ENCODE data around the gene PGM5. TPM values are rescaled to one million over a fixed set of nuclear protein-coding genes. Genes with fewer than 3 reads are reported as not detected.

PGM5 gene
- total RNA-seq, 1 experiment from 2014 or later, result 0.36 TPM

DNA sequence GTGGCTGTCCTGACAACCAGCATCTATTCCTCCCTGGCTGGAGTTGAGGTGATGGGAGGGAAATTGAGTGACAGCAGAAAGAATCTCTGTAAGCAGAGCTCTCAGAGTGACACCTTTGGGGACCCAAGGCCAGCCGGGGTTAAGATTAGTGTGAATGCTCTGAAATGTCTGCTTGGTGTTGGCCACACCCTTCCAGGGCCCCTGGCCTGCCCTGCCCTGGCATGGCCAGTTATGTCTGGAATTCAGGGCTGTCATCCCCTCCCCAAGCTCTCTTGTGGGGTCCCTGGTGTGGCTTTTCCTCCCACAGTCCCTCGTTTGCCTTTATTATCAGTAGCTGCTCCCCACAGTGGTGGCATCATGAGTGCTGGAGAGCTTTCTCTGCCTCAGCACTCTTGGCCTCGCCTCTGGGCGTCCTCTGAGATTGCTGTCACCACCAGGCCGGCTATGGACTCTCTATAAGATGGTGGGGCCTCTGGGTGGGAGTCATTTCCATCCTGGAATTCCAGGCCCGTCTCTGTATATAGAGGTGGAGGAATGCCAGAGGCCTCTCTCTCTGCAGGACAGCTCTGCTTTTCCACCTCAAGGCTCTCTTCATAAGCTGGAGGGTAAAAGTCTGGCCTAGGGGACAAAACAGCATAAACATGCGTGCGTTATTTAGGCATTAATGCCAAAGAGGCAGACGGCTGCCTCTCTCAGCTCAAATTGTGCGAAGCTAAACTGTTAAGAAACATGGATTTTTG lies 180.6 kb downstream of the PGM5 start:
- no peak for DNase-seq (ENCODE audit: low read depth)

DNA sequence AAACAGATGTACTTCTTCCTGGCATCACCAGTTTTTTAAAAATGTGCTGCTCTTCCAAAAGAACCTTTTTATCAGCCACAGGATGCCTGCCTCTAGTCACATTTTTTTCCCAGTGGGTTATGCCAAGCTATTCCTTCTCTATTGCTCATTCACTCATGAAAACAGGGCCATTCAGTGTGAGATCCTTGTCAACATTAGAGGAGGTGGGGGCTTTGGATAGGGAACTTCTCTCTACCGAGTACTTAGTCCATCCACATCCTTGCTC lies 181.1 kb downstream of the PGM5 start:
- DNase-seq (ENCODE audit: low read depth), result no peak

DNA sequence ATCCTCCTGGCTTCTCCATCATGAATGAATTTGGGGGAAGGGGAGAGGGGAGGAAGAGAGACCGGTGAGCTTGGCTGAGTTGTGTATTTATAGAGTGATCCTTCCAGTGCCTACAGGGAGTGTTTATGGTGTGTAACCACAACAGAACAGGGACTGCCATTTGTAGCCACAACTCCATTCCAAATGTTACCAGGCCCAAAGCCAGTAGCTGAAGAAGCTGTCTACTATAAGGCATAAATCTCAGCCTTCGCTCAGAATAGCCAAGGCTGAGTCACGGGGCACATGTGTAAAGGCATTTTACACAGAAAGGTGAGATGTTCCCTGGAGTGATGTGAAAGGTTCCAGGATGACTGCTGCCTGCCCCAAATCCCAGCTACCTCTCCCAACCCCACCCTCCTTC lies 181.8 kb downstream of the PGM5 start:
- no peak for DNase-seq (ENCODE audit: low read depth)

DNA sequence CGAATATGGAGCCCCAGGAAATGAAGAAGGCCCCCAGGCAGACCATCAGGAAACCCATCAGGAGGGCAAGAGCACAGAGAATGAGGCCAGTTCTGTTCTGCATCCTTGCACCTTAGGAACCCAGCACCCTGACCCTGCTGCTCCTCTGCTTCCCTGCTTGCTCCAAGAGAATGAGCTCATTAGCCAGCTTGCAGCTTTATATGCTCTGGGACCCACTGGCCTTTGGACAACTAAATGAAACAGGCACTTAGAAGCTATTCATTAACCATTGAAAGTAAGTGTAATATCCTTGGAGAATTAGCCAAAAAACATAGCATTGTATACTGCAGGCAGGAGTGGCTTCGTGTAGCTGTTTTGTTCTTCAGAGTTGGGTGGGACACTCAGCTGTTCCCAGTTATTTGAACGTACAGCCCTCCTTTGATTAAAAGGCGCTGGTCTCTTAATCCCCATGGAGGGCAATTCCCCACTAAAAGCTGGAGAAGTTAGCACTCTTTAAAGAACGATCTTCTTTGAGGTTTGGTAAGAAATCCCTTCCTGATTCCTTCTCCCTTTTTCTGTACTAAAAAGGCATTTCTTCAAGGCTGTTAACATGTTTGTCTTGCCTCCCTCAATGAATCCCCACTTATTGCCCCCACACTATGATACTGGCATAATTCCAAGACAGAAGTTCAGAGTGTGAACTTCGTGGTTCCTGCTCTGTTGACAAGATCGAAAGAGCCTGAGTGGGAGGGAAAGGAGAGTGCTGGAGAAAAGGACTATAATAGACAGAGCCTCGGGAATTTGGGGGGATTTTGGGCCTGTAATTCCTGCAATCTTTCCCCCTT lies 184.5 kb downstream of the PGM5 start, which contains the start of gene TMEM252:
Gene TMEM252 (minus strand): TSS at position 172 of the 824 bp plus-strand sequence. CDS start 69 bp downstream, at position 103.
- DNase-seq (ENCODE audit: low read depth), result no peak

DNA sequence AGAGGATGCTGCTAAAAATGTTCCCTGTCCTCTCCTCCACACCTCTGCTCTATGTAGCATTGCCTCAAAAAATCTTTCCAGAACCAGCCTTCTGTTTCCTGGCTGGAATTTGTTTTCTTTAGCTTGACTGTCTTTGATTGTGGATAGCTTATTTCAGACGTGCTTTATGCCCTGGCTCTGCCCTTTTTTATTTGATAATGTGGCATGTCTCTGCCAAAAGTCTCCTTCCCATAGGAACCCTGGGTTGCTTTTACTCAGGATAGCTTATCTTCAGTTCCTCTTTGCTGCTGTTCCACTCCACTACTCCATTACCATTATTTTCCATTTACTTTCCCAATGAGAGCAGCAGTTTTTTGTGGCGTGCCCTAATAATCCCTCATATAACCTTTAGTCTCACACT lies 185.2 kb downstream of the PGM5 start:
- no peak for DNase-seq (ENCODE audit: low read depth)

DNA sequence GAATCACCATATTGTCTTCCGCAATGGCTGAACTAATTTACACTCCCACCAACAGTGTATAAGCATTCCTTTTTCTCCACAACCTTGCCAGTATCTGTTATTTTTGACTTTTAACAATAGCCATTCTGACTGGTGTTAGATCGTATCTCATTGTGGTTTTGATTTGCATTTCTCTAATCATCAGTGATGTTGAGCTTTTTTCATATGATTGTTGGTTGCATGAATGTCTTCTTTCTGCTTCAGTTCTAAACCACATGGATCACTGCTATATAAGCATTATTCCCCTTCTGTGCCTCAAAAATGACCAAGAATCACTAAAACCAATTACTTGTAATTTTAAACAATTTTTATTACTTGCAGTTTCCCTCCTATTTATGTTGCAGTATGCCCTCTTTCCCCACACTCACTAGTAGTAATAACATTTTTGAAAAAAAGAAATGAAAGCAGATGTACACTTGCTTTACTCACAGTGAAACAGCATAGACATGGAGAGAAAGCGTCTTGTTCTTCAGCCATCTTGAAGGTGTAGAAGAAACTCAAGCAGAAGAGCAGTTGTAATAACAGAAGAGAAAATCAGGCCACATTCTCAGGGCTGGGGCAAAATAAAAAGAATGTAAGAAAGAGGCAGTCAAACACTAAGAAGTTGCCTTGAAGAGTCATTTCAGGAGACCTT lies 188.8 kb downstream of the PGM5 start:
- no peak for DNase-seq (ENCODE audit: low read depth)

DNA sequence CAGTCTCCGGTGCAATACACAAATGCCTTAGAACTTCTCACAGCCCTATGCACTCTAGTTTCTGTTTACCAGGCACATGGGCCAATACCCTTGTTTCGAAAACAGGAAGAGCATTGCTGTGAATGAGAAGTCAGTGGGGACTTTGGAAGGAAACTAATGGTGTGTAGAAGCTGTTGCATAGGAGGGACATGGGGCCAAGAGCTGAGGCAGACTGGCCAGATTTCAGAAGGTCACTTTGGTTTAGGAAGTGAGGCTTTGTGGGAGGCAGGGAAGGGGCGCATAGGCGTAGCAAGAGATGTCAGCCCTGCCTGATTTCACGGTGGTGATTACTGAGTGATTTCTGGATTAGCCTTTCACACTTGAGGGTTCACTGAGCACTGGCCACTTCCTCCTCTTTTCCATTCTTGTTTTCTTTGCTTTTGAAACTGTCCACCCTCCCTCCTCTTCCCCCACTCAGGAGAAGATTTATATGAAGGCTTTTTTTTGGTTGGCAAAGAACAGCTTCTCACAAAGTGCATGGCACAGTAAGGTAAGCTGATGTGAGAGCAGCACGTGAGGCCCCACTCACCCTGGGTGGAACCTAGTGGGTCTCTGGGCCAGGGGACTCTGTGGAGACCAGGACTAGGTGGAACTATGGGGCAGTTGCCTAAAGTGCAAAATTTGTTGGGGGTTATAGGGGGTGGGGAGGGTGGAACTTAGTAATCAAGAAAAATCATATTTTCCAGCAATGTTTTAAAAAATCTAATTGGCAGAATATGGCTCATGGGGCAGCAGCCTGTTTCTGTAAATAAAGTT lies 190.4 kb downstream of the PGM5 start:
- no peak for DNase-seq (ENCODE audit: low read depth)

DNA sequence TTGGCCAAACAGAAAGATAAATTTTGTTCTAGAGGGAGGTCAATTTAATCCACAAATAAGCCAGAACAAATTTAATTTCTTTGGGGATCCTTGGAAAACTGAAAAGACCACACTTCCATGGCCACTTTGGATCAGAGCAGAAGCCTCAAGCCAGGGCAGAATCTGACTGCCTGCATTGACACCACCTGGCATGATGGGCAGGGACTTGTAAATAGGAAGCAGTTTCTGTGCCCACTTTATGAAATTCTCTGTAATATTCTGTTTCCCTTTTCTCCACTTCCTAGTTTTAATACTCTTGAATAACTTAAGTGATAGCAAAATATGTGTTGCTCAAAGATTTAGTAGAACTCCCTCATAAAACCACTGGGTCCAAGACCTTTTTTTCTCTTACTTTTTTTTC lies 191.0 kb downstream of the PGM5 start:
- no peak for DNase-seq (ENCODE audit: low read depth)

DNA sequence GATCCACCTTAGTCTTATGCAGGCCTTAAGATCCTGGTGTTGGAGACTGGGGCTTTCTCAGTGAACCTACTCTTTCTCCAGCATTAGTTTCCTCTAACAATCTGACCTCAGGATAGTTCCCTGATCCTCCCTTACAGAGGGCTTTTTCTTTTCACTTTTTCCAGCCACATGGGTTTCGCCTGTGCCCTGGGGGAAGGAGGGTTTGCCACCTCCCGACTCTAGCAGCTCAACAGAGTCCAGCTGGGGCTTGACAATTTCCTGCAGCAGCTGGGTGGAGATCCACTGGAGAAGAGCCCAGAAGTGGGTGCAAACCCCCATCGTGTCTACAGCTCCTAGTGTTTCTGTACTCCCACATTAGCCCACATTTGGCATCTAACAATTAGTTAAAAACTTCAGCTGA lies 191.8 kb downstream of the PGM5 start:
- no peak for DNase-seq (ENCODE audit: low read depth)

DNA sequence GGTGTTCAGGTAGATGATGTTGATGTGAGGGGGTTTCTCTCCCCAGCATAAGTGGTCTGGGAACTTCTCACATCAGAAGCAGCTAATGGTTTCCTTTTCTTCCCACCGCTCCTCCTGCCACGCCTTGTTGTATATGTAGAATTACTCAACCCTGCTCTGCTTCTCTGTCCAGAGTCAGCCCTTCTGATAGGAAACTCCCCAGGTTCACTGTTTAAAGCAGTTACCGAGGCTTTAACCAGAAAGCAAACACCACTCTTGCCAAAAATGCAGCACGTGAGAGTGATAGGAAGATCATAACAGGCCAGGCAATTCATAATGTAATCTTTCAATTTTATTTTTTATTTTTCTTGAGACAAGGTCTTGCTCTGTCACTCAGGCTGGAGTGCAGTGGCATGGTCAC lies 194.8 kb downstream of the PGM5 start:
- DNase-seq (ENCODE audit: low read depth), result no peak

DNA sequence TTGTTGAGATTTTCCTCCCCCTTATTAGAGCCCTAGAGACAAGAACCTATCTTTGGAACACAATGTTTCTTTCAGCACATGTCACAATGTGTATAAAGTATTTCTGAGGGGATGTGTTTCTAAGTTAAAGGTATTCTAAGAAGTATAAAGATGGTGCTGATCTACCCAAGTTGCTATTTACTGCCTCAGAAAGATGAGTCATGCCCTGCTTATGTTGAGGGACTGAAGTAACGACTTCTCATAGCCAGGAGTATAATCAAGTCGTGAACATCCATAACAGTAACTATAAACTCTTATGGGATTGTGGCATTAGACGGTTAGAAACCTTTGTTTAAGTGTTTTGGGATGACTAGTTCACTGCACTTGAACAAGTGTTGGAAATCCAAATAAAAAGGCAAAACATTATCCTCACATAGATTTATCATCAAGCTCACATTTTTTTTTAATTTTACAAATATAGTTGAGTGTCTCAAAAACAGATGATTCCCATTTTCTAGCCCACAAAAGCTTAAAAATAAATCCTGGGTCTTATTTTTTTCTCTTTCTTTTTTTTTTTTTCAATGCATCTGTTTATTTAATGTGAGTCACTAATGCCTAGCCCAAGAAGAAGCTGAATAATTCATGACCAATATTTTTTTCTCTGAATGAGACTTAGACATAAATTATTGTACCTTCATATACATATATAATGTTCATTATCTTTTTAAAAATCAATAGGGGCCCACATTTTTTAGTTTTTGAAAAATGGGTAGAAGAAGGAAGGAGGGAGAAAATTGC lies 196.5 kb downstream of the PGM5 start:
- DNase-seq (ENCODE audit: low read depth), result peak; percentile 5

DNA sequence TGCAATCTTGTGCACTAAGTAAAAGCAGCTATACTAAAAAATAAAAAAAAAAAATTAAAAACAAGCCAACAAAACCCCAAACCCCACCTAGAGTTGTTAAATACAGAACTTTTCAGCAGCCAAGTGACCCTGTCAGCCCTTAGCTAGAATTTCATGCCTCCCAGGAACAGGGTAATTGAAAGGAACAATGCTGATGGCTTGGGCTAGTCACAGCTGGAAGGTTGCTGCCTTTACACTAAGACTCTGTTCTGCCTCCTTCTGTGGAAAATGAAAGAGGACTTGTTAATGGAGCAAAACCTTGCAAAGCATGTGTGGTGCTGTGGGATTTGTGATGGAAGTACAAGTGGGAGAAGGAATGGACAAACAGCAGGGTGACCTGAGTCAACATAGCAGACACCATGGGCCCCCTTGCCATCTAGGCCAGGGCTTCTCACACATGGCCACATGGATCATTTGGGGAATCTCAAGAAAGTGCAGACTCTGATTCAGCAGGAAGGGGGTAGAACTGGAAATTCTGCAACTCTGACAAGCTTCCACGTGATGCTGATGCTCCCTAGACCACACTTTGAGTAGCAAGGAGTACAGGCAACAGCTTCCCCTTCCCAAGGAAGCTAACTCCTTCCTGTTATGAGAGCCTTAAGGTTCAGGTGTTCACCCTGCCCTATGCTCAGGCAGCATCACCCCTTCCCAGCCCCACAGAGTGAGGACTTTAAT lies 199.2 kb downstream of the PGM5 start:
- DNase-seq (ENCODE audit: low read depth), result no peak

DNA sequence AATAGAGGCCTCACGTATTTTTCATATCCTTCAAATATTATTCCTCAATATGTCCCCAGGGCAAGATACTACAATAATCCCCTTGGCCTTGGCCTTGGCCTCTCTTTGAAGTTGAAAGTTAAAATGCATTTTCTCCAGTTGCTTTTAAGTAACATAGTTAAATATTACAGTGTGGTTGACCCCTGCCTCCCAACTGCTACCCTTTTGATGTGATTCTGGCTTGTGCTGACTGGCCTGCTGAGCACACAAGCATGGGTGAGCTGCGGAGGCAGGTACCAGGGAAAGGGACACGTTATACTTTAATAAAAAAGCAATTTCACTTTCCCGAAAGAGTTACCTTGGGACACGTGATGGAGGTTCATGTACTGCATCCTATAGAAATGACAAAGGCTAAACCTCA lies 202.1 kb downstream of the PGM5 start:
- DNase-seq (ENCODE audit: low read depth), result no peak

DNA sequence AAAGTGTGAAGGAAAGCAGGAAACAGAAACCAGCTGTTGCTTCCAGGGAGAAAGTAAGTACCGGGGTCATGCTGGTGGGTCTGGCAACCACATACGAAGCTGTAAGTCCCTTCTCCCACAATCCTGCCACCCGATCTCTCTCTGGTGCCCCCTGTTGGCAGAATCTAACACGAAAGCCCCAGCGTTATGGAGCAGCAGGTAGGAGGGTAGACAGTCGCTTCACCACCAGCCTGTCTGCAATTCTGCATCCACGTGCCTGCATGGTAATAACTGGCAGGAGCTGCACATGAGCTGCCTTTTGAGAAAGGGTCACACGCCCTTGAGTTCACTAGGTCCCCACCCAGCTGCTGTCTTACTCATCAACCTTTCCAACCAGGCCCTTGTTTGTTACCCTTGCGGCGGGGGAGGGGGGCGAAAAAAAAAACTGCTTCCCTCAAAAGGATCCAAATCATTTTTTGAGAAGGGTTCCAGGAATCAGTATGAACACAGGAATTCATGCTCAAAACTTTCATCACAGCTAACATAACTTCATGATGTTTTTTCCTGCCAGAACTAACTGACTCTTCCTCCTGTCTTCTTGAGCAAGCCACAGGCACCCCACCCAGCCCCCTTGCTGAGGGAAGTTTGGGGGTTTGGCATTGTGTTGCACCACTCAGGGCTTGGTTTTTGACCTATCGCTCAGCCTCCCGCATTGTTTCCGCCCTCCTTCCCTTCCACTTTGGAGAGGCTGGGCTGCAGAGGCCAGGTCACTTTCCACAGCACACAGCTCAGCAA lies 203.8 kb downstream of the PGM5 start:
- DNase-seq (ENCODE audit: low read depth), result no peak

DNA sequence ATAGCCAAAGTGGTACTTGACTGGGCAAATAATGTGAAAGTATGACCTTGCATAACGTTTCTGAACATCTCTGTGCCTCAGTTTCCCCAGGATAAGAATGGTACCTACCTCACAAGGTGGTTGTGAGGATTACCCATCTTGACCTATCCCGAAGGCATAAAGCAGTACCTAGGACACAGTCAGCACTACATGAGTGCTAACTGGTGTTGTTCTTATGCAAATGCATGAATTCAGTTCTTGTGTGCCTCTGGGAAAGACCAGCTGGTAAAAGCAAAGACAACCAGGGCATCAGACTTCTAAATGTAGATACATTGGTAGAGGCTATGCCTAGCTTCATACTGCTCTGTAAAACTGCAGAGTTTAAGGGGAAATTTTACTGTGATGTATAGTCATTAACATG lies 206.1 kb downstream of the PGM5 start:
- DNase-seq (ENCODE audit: low read depth), result no peak

DNA sequence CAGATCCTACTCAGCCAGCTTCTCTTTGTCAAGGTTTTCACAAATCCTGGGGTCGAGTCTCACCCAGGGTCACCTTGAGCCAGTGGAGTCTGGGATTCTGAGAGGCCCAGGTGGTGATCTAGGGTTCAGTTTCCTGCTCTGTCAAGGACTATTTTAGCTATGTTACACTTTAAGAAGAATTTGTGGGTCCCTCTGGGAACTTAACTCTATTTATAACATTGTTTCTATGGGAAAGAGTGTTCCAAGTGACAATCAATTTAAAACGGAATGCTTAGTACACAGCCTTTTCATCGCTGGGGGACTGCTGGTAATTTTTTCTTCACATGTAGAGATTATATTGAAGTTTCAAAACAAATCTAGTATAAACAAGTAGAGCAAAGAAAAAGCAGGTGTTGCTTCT lies 211.2 kb downstream of the PGM5 start:
- DNase-seq (ENCODE audit: low read depth), result no peak

DNA sequence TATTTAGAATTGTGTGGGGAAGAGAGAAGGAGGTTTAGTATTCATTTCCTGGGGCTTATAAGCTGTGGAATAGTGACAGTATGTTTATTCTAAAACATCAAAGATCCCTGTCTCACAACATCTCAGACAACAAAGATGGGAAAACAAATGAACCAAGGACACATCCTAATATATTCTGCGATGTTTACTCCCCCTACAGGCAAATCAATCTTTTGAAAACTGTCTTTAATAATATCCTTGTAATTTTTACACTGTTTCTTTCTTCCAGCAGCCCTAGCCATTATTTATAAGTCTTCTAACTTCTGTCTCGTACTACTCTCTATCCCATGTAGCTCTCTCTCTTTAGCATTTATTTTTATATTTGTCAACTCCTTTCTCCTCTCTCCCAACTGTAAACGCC lies 217.7 kb downstream of the PGM5 start:
- DNase-seq (ENCODE audit: low read depth), result no peak

DNA sequence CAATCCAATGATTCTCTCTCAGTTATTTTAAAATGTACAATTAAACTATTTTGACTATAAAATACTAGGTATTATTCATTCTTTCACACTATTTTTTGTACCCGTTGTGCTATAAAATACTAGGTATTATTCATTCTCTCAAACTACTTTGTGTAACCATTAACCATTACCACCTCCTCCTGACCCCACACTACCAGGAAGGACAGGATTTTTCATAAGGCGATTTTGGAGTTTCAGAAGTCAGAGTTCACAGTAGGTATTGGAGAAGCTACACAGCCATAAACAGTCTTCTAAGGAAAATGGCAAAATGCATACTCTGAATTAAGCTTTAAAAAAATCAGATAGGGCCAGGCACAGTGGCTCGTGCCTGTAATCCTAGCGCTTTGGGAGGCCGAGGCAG lies 219.4 kb downstream of the PGM5 start:
- no peak for DNase-seq (ENCODE audit: low read depth)

DNA sequence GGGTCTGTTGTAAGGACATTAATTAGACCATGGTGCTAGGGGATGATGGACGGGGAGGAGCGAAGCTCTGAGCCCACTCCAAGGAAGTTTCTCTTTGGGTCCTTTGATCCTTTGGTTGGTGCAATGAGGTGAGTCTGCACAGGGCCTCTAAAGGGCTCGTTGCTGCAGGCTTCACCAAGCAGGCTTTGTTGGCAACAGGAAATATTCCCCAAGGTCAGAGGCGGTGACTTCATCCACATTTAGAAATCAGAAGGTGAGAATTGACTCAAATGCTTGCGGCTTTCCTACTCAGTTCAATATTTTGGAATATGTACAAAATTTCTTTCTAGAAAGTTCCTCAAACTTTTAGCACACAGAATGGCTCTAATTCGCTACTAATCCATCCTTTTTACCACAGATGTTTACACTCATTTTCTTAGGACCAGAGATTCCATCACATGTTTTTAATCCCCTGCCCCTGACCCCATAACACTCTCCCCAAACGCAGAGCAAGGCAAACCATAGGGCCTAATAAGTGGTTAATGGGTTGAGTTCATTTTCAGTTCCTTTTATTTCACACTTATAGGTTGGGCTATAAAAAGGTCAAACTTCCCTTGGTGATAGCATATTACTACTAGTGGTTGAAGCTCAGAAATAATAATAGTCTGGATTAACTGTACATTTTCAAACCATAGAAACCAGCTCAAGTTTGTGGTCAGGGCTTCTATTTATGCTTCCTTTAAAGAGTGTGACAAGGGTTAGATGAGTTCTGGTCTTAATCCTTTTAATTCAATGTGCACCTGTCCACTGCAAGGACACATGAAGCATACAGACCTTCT lies 221.6 kb downstream of the PGM5 start:
- DNase-seq (ENCODE audit: low read depth), result no peak
